GM23248 (cell line): ENCODE data around the gene SLC25A53. TPM values are rescaled to one million over a fixed set of nuclear protein-coding genes. Genes with fewer than 3 reads are reported as not detected.

Experiments used
- DNase-seq: peaks from one replicate; pipeline ENCODE4 v3.0.0-alpha.2; 2015
- H2AFZ ChIP-seq: fragments of 200-600 bp; sonication (generic); 2 replicates; pipeline ENCODE4 v1.6.1; 2016; ENCODE audit warnings: antibody characterized with exemption
- H3F3A ChIP-seq: fragments of 200-600 bp; sonication (generic); 2 replicates; pipeline ENCODE4 v1.6.1; 2016; ENCODE audit warnings: mild to moderate bottlenecking, antibody characterized with exemption, mixed run types; ENCODE audit not compliant: insufficient read depth
- H3K27ac ChIP-seq: fragments of 200-600 bp; sonication (generic); 2 replicates; pipeline ENCODE4 v1.5.1; 2016; ENCODE audit warnings: mild to moderate bottlenecking
- H3K27me3 ChIP-seq: fragments of 200-600 bp; sonication (generic); replicated peaks from 2 replicates; pipeline ENCODE4 v1.6.1; 2016; ENCODE audit warnings: mild to moderate bottlenecking; ENCODE audit not compliant: insufficient read depth
- H3K36me3 ChIP-seq: fragments of 200-600 bp; sonication (generic); 2 replicates; pipeline ENCODE4 v1.6.1; 2016; ENCODE audit warnings: low read depth, mild to moderate bottlenecking
- H3K4me1 ChIP-seq: fragments of 200-600 bp; sonication (generic); 2 replicates; pipeline ENCODE4 v1.6.1; 2016; ENCODE audit warnings: mild to moderate bottlenecking; ENCODE audit not compliant: insufficient read depth
- H3K4me2 ChIP-seq: fragments of 200-600 bp; sonication (generic); one replicate; pipeline ENCODE4 v1.6.1; 2016; ENCODE audit warnings: mild to moderate bottlenecking; ENCODE audit not compliant: unreplicated experiment
- H3K4me3 ChIP-seq: fragments of 200-600 bp; sonication (generic); 2 replicates; pipeline ENCODE4 v1.5.1; 2016; ENCODE audit warnings: mild to moderate bottlenecking
- H3K79me2 ChIP-seq: fragments of 200-600 bp; sonication (generic); 2 replicates; pipeline ENCODE4 v1.6.1; 2016; ENCODE audit warnings: mild to moderate bottlenecking; ENCODE audit not compliant: insufficient read depth
- H3K9ac ChIP-seq: fragments of 200-600 bp; sonication (generic); 2 replicates; pipeline ENCODE4 v1.6.1; 2016; ENCODE audit warnings: mild to moderate bottlenecking
- H3K9me2 ChIP-seq: fragments of 200-600 bp; sonication (generic); 2 replicates; pipeline ENCODE4 v1.6.1; 2016; ENCODE audit warnings: mixed run types, mild to moderate bottlenecking, moderate library complexity; ENCODE audit not compliant: insufficient read depth
- H3K9me3 ChIP-seq: fragments of 200-600 bp; sonication (generic); one replicate; pipeline ENCODE4 v1.6.1; 2017; ENCODE audit warnings: low read depth
- H4K20me1 ChIP-seq: fragments of 200-600 bp; sonication (generic); 2 replicates; pipeline ENCODE4 v1.6.0; 2016; ENCODE audit not compliant: insufficient read depth
- EZH2 ChIP-seq: fragments of 200-600 bp; sonication (generic); IDR thresholded peaks from 2 replicates; pipeline ENCODE4 v1.6.1; 2018; ENCODE audit warnings: antibody characterized with exemption, mild to moderate bottlenecking; ENCODE audit not compliant: insufficient read depth, poor library complexity, severe bottlenecking
- EZH2phosphoT487 ChIP-seq: fragments of 200-600 bp; sonication (generic); IDR thresholded peaks from 2 replicates; pipeline ENCODE4 v1.6.1; 2018; ENCODE audit warnings: antibody characterized with exemption, moderate library complexity, mild to moderate bottlenecking, low read depth; ENCODE audit not compliant: insufficient read depth
- WGBS, 2 experiments: methylation state at CpG; one replicate each; pipeline ENCODE4 v1.1.6; 2015 to 2017; ENCODE audit warnings: low lambda C conversion rate in 2 of 2, low coverage in 1 of 2; ENCODE audit errors: missing lambda C conversion rate in 2 of 2; 5-methylcytosine and 5-hydroxymethylcytosine counted together
- in situ Hi-C: fragments of 300-500 bp; cut with MboI; formaldehyde crosslinking; loops from 2 replicates; pipeline ENCODE4 v1.15.0; 2020
- polyA plus RNA-seq: library from polyadenylated mRNA; unstranded; fragments of >200 nt; fragmentation: Nextera tagmentation; extraction: Ambion mirVana; gene quantifications from 2 replicates; pipeline ENCODE4 v1.2.1, GENCODE V29; 2016
- total RNA-seq: library from RNA; depleted of rRNA; stranded (reverse); fragments of >200 nt; shearing (Covaris generic); gene quantifications from 2 replicates; pipeline ENCODE4 v1.2.3, GENCODE V29; 2014

Gene SLC25A53
- total and polyA plus RNA-seq, 2 experiments from 2014 or later = 6.0 to 9.9 TPM

- H3K4me1 ChIP-seq = no peaks in the 10 kb centered on the region
- no peak overlapping the region for H3K4me3 ChIP-seq
- no peaks in the 10 kb centered on the region for H3K9me2 ChIP-seq
- no peaks in the 10 kb centered on the region for H3K36me3 ChIP-seq
- H4K20me1 ChIP-seq = no peaks in the 10 kb centered on the region
- H3K79me2 ChIP-seq = peaks cover 14% of the 10 kb centered on the region; the same call in 1 of the 2 replicates
- DNase-seq = peak; percentile 2
- H3K27me3 ChIP-seq = no peaks in the 10 kb centered on the region
- in situ Hi-C loops = no loop called here
- no peaks in the 10 kb centered on the region for H3K9me3 ChIP-seq
- 90 to 96% methylated on average over 6 of the region's 6 CpGs for WGBS, 2 experiments
- TF ChIP-seq EZH2 (no peak), EZH2phosphoT487 (no peak)
- no peak overlapping the region for H3K4me2 ChIP-seq
- H3F3A ChIP-seq = no peaks in the 10 kb centered on the region
- H3K9ac ChIP-seq = no peak overlapping the region
- no peak overlapping the region for H2AFZ ChIP-seq
- no peak overlapping the region for H3K27ac ChIP-seq
Measured at GRCh38 chrX:104130808-104131207, 26.0 kb downstream of the SLC25A53 start.

- no peaks in the 10 kb centered on the region for H3K79me2 ChIP-seq
- no peaks in the 10 kb centered on the region for H3K27me3 ChIP-seq
- TF ChIP-seq EZH2 (no peak), EZH2phosphoT487 (no peak)
- H3K9ac ChIP-seq = no peak overlapping the region
- in situ Hi-C loops = no loop called here
- WGBS, 2 experiments = 12 to 21% methylated on average over 2 of the region's 2 CpGs
- no peak overlapping the region for H3K27ac ChIP-seq
- no peak overlapping the region for H2AFZ ChIP-seq
- H3K9me2 ChIP-seq = no peaks in the 10 kb centered on the region
- no peaks in the 10 kb centered on the region for H3K36me3 ChIP-seq
- DNase-seq = no peak
- no peaks in the 10 kb centered on the region for H3K9me3 ChIP-seq
- no peaks in the 10 kb centered on the region for H3F3A ChIP-seq
- no peaks in the 10 kb centered on the region for H4K20me1 ChIP-seq
- no peak overlapping the region for H3K4me2 ChIP-seq
- no peak overlapping the region for H3K4me3 ChIP-seq
- no peaks in the 10 kb centered on the region for H3K4me1 ChIP-seq
Measured at GRCh38 chrX:104126856-104127255, 30.0 kb downstream of the SLC25A53 start.

DNA sequence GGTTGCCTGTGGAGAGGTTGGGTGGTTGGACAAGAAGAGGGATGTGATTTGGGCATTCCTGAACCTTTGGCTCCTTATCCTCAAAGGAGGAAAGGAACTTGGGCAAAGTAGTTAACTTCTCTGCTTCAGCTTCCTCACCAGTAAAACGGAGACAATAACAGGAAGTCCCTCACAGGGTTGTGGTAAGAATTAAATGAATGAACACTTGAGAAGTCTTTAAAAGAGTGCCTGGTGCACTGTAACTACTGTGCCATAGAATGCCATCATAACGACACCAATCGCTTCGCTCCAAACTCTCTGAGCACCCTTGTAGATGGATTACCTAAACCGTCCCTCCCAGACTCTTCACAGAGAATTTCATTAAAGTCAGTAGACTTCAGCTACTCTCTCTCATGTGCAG lies 34.0 kb downstream of the SLC25A53 start:
- 94 to 98% methylated on average over 5 of the region's 5 CpGs for WGBS, 2 experiments
- in situ Hi-C loops = loop anchor here (25.0 kb wide), 1 partner anchor 286 kb away; the partner anchor contains the start of gene RAB9B

DNA sequence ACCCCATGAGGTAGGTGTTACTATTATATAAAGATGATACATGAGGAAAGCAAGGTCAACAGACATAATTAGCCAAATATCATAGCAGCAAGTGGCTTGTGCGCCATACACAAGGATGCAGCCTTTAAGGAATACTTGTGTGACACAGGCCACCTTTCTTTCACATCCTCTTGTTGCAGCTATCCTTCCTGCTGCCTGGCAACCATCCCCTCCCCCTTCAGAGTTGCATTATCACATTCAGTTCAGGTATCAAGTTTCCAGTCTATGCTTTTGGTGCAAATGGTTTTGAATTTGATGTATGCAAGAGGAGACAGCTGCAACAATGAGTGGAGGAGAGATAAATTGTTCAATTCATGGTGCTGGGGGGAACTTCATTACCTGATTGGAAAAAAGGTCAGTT lies 38.0 kb downstream of the SLC25A53 start:
- Histone ChIP-seq H3K4me1 (no peaks in the 10 kb centered on the region), H3K27ac (no peak overlapping the region), H3K4me3 (no peak overlapping the region), H3K9ac (no peak overlapping the region), H4K20me1 (no peaks in the 10 kb centered on the region), H3K9me2 (no peaks in the 10 kb centered on the region), H3K27me3 (no peaks in the 10 kb centered on the region), H3K9me3 (no peaks in the 10 kb centered on the region), H2AFZ (no peak overlapping the region), H3F3A (no peaks in the 10 kb centered on the region), H3K36me3 (no peaks in the 10 kb centered on the region), H3K79me2 (no peaks in the 10 kb centered on the region), H3K4me2 (no peak overlapping the region)
- TF ChIP-seq EZH2phosphoT487 (no peak), EZH2 (no peak)
- in situ Hi-C loops = loop anchor here (25.0 kb wide), 1 partner anchor 281 kb away; the partner anchor contains the start of gene RAB9B
- no peak for DNase-seq
- 100% methylated on average over 1 of the region's 1 CpG for WGBS, 2 experiments

More for the DNA sequence above, 34.0 kb downstream of the SLC25A53 start:
- no peaks in the 10 kb centered on the region for H3K36me3 ChIP-seq
- no peaks in the 10 kb centered on the region for H3K9me3 ChIP-seq
- H3F3A ChIP-seq = no peaks in the 10 kb centered on the region
- H3K9me2 ChIP-seq = no peaks in the 10 kb centered on the region
- no peak for DNase-seq
- H3K4me1 ChIP-seq = no peaks in the 10 kb centered on the region
- H3K27me3 ChIP-seq = no peaks in the 10 kb centered on the region
- H3K27ac ChIP-seq = no peak overlapping the region
- no peak overlapping the region for H3K9ac ChIP-seq
- H3K4me3 ChIP-seq = no peak overlapping the region
- H2AFZ ChIP-seq = no peak overlapping the region
- no peak for TF ChIP-seq EZH2
- no peak for TF ChIP-seq EZH2phosphoT487
- H3K79me2 ChIP-seq = no peaks in the 10 kb centered on the region
- no peaks in the 10 kb centered on the region for H4K20me1 ChIP-seq
- H3K4me2 ChIP-seq = no peak overlapping the region

- no peak for DNase-seq
- Histone ChIP-seq H4K20me1 (no peaks in the 10 kb centered on the region), H3K4me2 (no peak overlapping the region), H3K27me3 (no peaks in the 10 kb centered on the region), H2AFZ (no peak overlapping the region), H3K9ac (no peak overlapping the region), H3F3A (no peaks in the 10 kb centered on the region), H3K9me3 (no peaks in the 10 kb centered on the region), H3K9me2 (no peaks in the 10 kb centered on the region), H3K36me3 (no peaks in the 10 kb centered on the region), H3K4me1 (no peaks in the 10 kb centered on the region), H3K4me3 (no peak overlapping the region), H3K27ac (no peak overlapping the region), H3K79me2 (no peaks in the 10 kb centered on the region)
- in situ Hi-C loops = loop anchor here (25.0 kb wide), 1 partner anchor 280 kb away; the partner anchor contains the start of gene RAB9B
- TF ChIP-seq EZH2 (no peak), EZH2phosphoT487 (no peak)
Measured at GRCh38 chrX:104117759-104118158, 39.0 kb downstream of the SLC25A53 start.
